Prostate gland (tissue), 2 donors: ENCODE data around the gene VWA3A.
"Not testable (repeated sequence)": the region's sequence is repeated elsewhere in the genome, so short reads cannot be mapped to it uniquely, and the experiment has no call there.

Source experiments
- POLR2A ChIP-seq: fragments of 450-650 bp; IDR thresholded peaks from one replicate; pipeline ENCODE4 v1.6.1; 2016; ENCODE audit warnings: antibody characterized with exemption, mild to moderate bottlenecking
- POLR2AphosphoS5 ChIP-seq: sonication (generic); formaldehyde crosslinking; IDR thresholded peaks from one replicate; pipeline ENCODE4 v1.6.1; 2017; ENCODE audit warnings: antibody characterized with exemption
- TF ChIP-seq, protein P1 (sequence below), 4 experiments: fragments of 200-600 bp in 2 of 4; fragments of 450-650 bp in 2 of 4; sonication (generic) in 2 of 4; IDR thresholded peaks; 1 replicate in 3 of 4; 2 replicates in 1 of 4; pipeline ENCODE4 v1.5.1; 2016 to 2019; ENCODE audit warnings: antibody characterized with exemption in 4 of 4, mild to moderate bottlenecking in 2 of 4, moderate library complexity in 2 of 4

DNA sequence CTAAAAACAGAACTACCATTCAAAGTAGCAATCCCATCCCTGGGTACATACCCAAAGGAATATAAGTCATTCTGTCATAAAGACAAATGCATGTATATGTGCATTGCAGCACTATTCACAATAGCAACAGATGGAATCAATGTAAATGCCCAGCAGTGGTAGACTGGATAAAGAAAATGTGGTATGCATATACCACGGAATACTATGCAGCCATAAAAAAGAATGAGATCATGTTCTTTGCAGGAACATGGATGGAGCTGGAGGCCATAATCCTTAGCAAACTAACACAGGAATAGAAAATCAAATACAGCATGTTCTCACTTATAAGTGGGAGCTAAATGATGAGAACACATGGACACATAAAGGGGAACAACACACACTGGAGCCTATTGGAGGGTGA is 36.2 kb downstream of the VWA3A start:
- TF ChIP-seq, protein P1, sequence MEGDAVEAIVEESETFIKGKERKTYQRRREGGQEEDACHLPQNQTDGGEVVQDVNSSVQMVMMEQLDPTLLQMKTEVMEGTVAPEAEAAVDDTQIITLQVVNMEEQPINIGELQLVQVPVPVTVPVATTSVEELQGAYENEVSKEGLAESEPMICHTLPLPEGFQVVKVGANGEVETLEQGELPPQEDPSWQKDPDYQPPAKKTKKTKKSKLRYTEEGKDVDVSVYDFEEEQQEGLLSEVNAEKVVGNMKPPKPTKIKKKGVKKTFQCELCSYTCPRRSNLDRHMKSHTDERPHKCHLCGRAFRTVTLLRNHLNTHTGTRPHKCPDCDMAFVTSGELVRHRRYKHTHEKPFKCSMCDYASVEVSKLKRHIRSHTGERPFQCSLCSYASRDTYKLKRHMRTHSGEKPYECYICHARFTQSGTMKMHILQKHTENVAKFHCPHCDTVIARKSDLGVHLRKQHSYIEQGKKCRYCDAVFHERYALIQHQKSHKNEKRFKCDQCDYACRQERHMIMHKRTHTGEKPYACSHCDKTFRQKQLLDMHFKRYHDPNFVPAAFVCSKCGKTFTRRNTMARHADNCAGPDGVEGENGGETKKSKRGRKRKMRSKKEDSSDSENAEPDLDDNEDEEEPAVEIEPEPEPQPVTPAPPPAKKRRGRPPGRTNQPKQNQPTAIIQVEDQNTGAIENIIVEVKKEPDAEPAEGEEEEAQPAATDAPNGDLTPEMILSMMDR (IDR thresholded peaks at IDR 0.05), result not testable (repeated sequence)
- not testable (repeated sequence) for TF ChIP-seq POLR2AphosphoS5, POLR2A
